Left hindlimb (tissue), 1 donor: ENCODE measurements around the gene ADAMTSL4.

Experiments
- DNase-seq: peaks from one replicate; pipeline ENCODE4 v3.0.0-alpha.2; 2018

The ADAMTSL4 gene

GRCh38 chr1:150548632-150549495 is at the start of gene ADAMTSL4:
Gene ADAMTSL4 (plus strand): TSS chr1:150549408. CDS start chr1:150552289, 2,881 bp downstream.
- peak; percentile 85 for DNase-seq

- no peak for DNase-seq
These were observed 43.8 kb upstream of the ADAMTSL4 start for GRCh38 chr1:150505431-150505830.

GRCh38 chr1:150507912-150508864 is 41.0 kb upstream of the ADAMTSL4 start, which contains the start of gene ECM1:
Gene ECM1 (plus strand): TSS chr1:150508109. CDS start chr1:150508210, 101 bp downstream.
- DNase-seq: no peak

- DNase-seq: no peak
These were observed 40.2 kb upstream of the ADAMTSL4 start for GRCh38 chr1:150508982-150509381.

GRCh38 chr1:150511551-150511950 is 37.7 kb upstream of the ADAMTSL4 start:
- no peak for DNase-seq

GRCh38 chr1:150511985-150512660 is 37.1 kb upstream of the ADAMTSL4 start:
- DNase-seq: no peak

- no peak for DNase-seq
These were observed 36.4 kb upstream of the ADAMTSL4 start for GRCh38 chr1:150512846-150513245.

GRCh38 chr1:150513351-150513791 is 35.8 kb upstream of the ADAMTSL4 start:
- no peak for DNase-seq

GRCh38 chr1:150514260-150514659 is 34.9 kb upstream of the ADAMTSL4 start:
- no peak for DNase-seq

- no peak for DNase-seq
These were observed 34.3 kb upstream of the ADAMTSL4 start for GRCh38 chr1:150514913-150515327.

GRCh38 chr1:150515328-150516049 is 33.7 kb upstream of the ADAMTSL4 start, which contains the start of gene FALEC:
Gene FALEC (plus strand): TSS chr1:150515752.
- DNase-seq: peak; percentile 97

GRCh38 chr1:150516050-150516591 is 33.1 kb upstream of the ADAMTSL4 start:
- DNase-seq: no peak

GRCh38 chr1:150516616-150517015 is 32.6 kb upstream of the ADAMTSL4 start:
- DNase-seq: no peak

- no peak for DNase-seq
These were observed 27.8 kb upstream of the ADAMTSL4 start for GRCh38 chr1:150521196-150521968.

GRCh38 chr1:150525348-150525747 is 23.9 kb upstream of the ADAMTSL4 start:
- no peak for DNase-seq

GRCh38 chr1:150528196-150528595 is 21.0 kb upstream of the ADAMTSL4 start:
- DNase-seq: no peak

- DNase-seq: no peak
These were observed 20.2 kb upstream of the ADAMTSL4 start for GRCh38 chr1:150529017-150529416.

GRCh38 chr1:150530491-150531159 is 18.6 kb upstream of the ADAMTSL4 start:
- no peak for DNase-seq

- no peak for DNase-seq
These were observed 16.3 kb upstream of the ADAMTSL4 start for GRCh38 chr1:150532860-150533259.

GRCh38 chr1:150534002-150534401 is 15.2 kb upstream of the ADAMTSL4 start:
- DNase-seq: no peak
